ENCODE data around the gene ZAP70.
"Not testable (repeated sequence)": the region's sequence is repeated elsewhere in the genome, so short reads cannot be mapped to it uniquely, and the experiment has no call there.

The ZAP70 gene

GRCh38 chr2:97713296-97714083 lies at the start of gene ZAP70:
TSS of gene ZAP70 (plus strand) at chr2:97713576. CDS start at chr2:97724037, 10,461 bp downstream.
- peak in 2 of 4 experiments; percentile 48 to 51 for DNase-seq

GRCh38 chr2:97663626-97663961 lies 49.8 kb upstream of the ZAP70 start:
- DNase-seq = no peak

GRCh38 chr2:97663962-97664635 lies 49.3 kb upstream of the ZAP70 start, which contains the start of gene ACTR1B:
TSS of gene ACTR1B (minus strand) at chr2:97664044. CDS start at chr2:97663890, 154 bp downstream.
- peak; percentile 91 to 97 (median 94) for DNase-seq

GRCh38 chr2:97664636-97664970 lies 48.8 kb upstream of the ZAP70 start:
- DNase-seq = no peak

- no peak for DNase-seq
Measured at GRCh38 chr2:97669448-97669847, 43.9 kb upstream of the ZAP70 start, which contains the start of gene C2orf92. TSS of gene C2orf92 (plus strand) at chr2:97669713. CDS start at chr2:97669789, 76 bp downstream.

GRCh38 chr2:97670471-97670870 lies 42.9 kb upstream of the ZAP70 start:
- no peak for DNase-seq

GRCh38 chr2:97671526-97671925 lies 41.9 kb upstream of the ZAP70 start:
- no peak for DNase-seq

GRCh38 chr2:97672606-97673140 lies 40.7 kb upstream of the ZAP70 start:
- DNase-seq = not testable (repeated sequence)

GRCh38 chr2:97673182-97673914 lies 40.0 kb upstream of the ZAP70 start:
- DNase-seq = no peak

GRCh38 chr2:97673915-97674283 lies 39.5 kb upstream of the ZAP70 start:
- no peak for DNase-seq

GRCh38 chr2:97675430-97676113 lies 37.8 kb upstream of the ZAP70 start:
- no peak for DNase-seq

GRCh38 chr2:97676620-97677019 lies 36.8 kb upstream of the ZAP70 start:
- no peak for DNase-seq

- DNase-seq = no peak
Measured at GRCh38 chr2:97677480-97677879, 35.9 kb upstream of the ZAP70 start.

- DNase-seq = no peak
Measured at GRCh38 chr2:97678298-97678697, 35.1 kb upstream of the ZAP70 start.

- DNase-seq = not testable (repeated sequence)
Measured at GRCh38 chr2:97687235-97687634, 26.1 kb upstream of the ZAP70 start.

- no peak for DNase-seq
Measured at GRCh38 chr2:97688062-97688827, 25.1 kb upstream of the ZAP70 start.

GRCh38 chr2:97691166-97691565 lies 22.2 kb upstream of the ZAP70 start:
- DNase-seq = no peak

GRCh38 chr2:97693476-97693875 lies 19.9 kb upstream of the ZAP70 start:
- DNase-seq = no peak

- DNase-seq = no peak
Measured at GRCh38 chr2:97695744-97696143, 17.6 kb upstream of the ZAP70 start.

- peak; percentile 82 to 97 (median 90) for DNase-seq
Measured at GRCh38 chr2:97697252-97698235, 15.8 kb upstream of the ZAP70 start.

GRCh38 chr2:97698530-97698929 lies 14.8 kb upstream of the ZAP70 start:
- no peak for DNase-seq

All from activated CD4-positive, CD25-positive, alpha-beta regulatory T cell (primary cell).